Mesodermal cell (in vitro differentiated cells): ENCODE measurements around the gene ST3GAL4.

ENCODE experiments used
- H3K27ac ChIP-seq: 2 replicates; pipeline ENCODE4 v1.7.0; 2013; ENCODE audit warnings: mild to moderate bottlenecking, low read depth, low read length, moderate library complexity; ENCODE audit not compliant: severe bottlenecking
- H3K36me3 ChIP-seq: 2 replicates; pipeline ENCODE4 v1.7.1; 2013; ENCODE audit warnings: mild to moderate bottlenecking, low read length, moderate library complexity; ENCODE audit not compliant: control insufficient read depth, insufficient read depth
- H3K4me1 ChIP-seq: one replicate; pipeline ENCODE4 v1.7.1; 2013; ENCODE audit warnings: mild to moderate bottlenecking, low read length; ENCODE audit not compliant: insufficient read depth, control insufficient read depth, poor library complexity, severe bottlenecking
- H3K4me3 ChIP-seq: 2 replicates; pipeline ENCODE4 v1.7.0; 2013; ENCODE audit warnings: low read length, control low read depth, mild to moderate bottlenecking; ENCODE audit not compliant: insufficient read depth, poor library complexity, severe bottlenecking; ENCODE audit errors: extremely low read depth
- H3K9me3 ChIP-seq: 2 replicates; pipeline ENCODE4 v1.7.1; 2013; ENCODE audit warnings: mild to moderate bottlenecking, low read length, moderate library complexity; ENCODE audit not compliant: control insufficient read depth
- WGBS, 2 experiments: methylation state at CpG; one replicate each; pipeline ENCODE4 v1.1.5; 2013; ENCODE audit warnings: missing lambda C conversion rate in 2 of 2; ENCODE audit not compliant: insufficient coverage in 2 of 2; 5-methylcytosine and 5-hydroxymethylcytosine counted together

ST3GAL4 gene

GRCh38 chr11:126438691-126439090, 83.2 kb downstream of the ST3GAL4 start:
- Histone ChIP-seq H3K36me3 (no peaks in the 10 kb centered on the region), H3K9me3 (no peaks in the 10 kb centered on the region), H3K4me1 (peaks cover 20% of the 10 kb centered on the region), H3K4me3 (no peak overlapping the region), H3K27ac (no peak overlapping the region)
- 83 to 92% methylated on average over 2 to 3 of the region's 5 CpGs for WGBS, 2 experiments

DNA sequence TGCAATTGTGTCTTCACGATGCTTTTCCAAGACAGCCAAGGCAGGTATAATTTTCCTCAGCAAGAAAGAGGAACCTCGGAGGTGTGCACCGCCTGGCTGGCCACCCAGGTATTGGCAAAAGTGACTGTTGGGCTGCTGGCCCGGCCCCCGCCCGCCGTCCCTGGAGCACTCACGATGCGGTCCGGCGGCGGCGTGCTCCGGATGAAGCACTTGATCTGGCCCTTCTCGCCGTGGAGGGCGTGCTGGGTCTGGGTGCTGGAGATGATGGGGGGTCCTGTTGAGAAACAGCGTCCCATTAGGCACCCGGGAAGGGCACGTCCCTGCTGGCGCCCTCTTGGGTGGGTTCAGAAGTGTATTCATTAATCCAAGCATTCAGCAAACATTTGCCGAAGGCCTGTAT, 84.8 kb downstream of the ST3GAL4 start:
- no peaks in the 10 kb centered on the region for H3K9me3 ChIP-seq
- 90 to 92% methylated on average over 21 of the region's 22 CpGs for WGBS, 2 experiments
- H3K27ac ChIP-seq, result no peak overlapping the region
- no peaks in the 10 kb centered on the region for H3K36me3 ChIP-seq
- peaks cover 11% of the 10 kb centered on the region for H3K4me1 ChIP-seq
- no peak overlapping the region for H3K4me3 ChIP-seq

DNA sequence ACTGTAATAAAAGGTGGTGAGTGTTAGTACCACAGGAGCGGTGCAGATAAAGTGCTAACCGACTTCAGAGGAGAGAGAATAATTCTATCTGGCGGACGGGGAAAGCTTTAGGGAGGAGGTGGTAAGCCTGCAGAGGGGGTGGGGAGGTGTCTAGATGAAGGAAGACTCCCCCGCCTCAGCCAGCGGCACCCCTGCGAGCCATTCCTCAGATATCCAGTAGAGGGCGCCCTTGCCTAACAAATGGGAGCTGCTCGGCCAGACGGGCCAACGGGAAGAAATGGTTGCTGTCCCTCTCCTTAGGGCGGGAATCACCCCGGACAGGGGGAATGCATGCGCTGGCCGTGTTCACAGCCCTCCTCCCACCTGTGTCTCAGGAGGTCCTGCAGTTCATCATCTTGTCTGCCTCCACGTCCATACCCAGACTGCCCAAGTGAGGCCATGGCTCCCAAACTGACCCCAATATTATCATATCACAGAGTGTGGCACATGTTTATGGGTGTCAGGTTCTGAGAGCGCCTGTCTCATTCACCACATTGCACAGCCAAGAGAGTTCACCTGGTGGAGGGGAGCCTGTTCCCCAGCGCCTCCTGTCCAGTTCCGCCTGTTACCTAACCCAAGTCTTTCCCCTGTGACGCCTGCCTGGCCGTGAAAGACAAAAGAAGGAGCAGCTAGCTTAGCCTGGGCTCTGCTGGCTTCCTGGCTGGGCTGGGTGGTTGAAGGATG, 85.5 kb downstream of the ST3GAL4 start:
- H3K4me1 ChIP-seq, result peaks cover 8% of the 10 kb centered on the region
- 5 to 6% methylated on average over 13 to 15 of the region's 21 CpGs for WGBS, 2 experiments
- H3K27ac ChIP-seq, result no peak overlapping the region
- no peaks in the 10 kb centered on the region for H3K36me3 ChIP-seq
- no peaks in the 10 kb centered on the region for H3K9me3 ChIP-seq
- no peak overlapping the region for H3K4me3 ChIP-seq

- no peak overlapping the region for H3K27ac ChIP-seq
- 75 to 83% methylated on average over 12 to 13 of the region's 13 CpGs for WGBS, 2 experiments
- H3K4me3 ChIP-seq, result no peak overlapping the region
- H3K4me1 ChIP-seq, result peaks cover 8% of the 10 kb centered on the region
- H3K36me3 ChIP-seq, result no peaks in the 10 kb centered on the region
- no peaks in the 10 kb centered on the region for H3K9me3 ChIP-seq
Observed at GRCh38 chr11:126443120-126443519, 87.6 kb downstream of the ST3GAL4 start.

GRCh38 chr11:126444072-126444471, 88.6 kb downstream of the ST3GAL4 start:
- Histone ChIP-seq H3K36me3 (no peaks in the 10 kb centered on the region), H3K4me1 (peaks cover 8% of the 10 kb centered on the region), H3K4me3 (no peak overlapping the region), H3K9me3 (no peaks in the 10 kb centered on the region), H3K27ac (no peak overlapping the region)
- 85 to 94% methylated on average over 6 of the region's 7 CpGs for WGBS, 2 experiments

DNA sequence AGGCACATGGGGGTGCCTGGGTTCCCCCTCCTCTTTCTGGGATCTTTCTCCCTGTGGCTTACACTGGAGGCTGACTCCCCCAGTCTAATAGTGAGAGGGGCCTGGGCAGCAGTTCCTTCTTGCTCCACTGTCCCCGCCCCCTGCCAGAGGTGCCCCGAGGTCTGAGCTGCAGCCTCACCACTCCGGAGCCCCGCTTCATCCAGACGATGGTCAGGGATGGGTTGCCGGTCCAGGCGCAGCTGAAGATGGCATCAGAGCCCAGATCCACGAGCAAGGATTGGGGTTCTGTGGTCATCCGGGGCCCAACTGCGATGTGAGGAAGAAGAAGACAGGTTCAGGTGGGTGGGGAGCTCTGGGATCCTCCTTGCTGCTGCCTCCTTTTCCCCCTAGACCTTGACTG, 91.1 kb downstream of the ST3GAL4 start:
- Histone ChIP-seq H3K9me3 (no peaks in the 10 kb centered on the region), H3K36me3 (no peaks in the 10 kb centered on the region), H3K4me1 (no peaks in the 10 kb centered on the region), H3K27ac (no peak overlapping the region), H3K4me3 (no peak overlapping the region)
- WGBS, 2 experiments, result 86 to 94% methylated on average over 6 to 9 of the region's 10 CpGs

- WGBS, 2 experiments, result 81 to 87% methylated on average over 5 to 7 of the region's 7 CpGs
- Histone ChIP-seq H3K4me3 (no peak overlapping the region), H3K4me1 (no peaks in the 10 kb centered on the region), H3K36me3 (no peaks in the 10 kb centered on the region), H3K27ac (no peak overlapping the region), H3K9me3 (no peaks in the 10 kb centered on the region)
Observed at GRCh38 chr11:126450198-126450597, 94.7 kb downstream of the ST3GAL4 start.

GRCh38 chr11:126450806-126451205, 95.3 kb downstream of the ST3GAL4 start:
- Histone ChIP-seq H3K27ac (no peak overlapping the region), H3K9me3 (no peaks in the 10 kb centered on the region), H3K36me3 (no peaks in the 10 kb centered on the region), H3K4me3 (no peak overlapping the region), H3K4me1 (no peaks in the 10 kb centered on the region)
- WGBS, 2 experiments, result 91% methylated on average over 9 to 11 of the region's 11 CpGs

- Histone ChIP-seq H3K36me3 (no peaks in the 10 kb centered on the region), H3K4me1 (no peaks in the 10 kb centered on the region), H3K9me3 (no peaks in the 10 kb centered on the region), H3K4me3 (no peak overlapping the region), H3K27ac (no peak overlapping the region)
- WGBS, 2 experiments, result 91 to 93% methylated on average over 8 to 12 of the region's 15 CpGs
Observed at GRCh38 chr11:126451211-126451802, 95.8 kb downstream of the ST3GAL4 start.

DNA sequence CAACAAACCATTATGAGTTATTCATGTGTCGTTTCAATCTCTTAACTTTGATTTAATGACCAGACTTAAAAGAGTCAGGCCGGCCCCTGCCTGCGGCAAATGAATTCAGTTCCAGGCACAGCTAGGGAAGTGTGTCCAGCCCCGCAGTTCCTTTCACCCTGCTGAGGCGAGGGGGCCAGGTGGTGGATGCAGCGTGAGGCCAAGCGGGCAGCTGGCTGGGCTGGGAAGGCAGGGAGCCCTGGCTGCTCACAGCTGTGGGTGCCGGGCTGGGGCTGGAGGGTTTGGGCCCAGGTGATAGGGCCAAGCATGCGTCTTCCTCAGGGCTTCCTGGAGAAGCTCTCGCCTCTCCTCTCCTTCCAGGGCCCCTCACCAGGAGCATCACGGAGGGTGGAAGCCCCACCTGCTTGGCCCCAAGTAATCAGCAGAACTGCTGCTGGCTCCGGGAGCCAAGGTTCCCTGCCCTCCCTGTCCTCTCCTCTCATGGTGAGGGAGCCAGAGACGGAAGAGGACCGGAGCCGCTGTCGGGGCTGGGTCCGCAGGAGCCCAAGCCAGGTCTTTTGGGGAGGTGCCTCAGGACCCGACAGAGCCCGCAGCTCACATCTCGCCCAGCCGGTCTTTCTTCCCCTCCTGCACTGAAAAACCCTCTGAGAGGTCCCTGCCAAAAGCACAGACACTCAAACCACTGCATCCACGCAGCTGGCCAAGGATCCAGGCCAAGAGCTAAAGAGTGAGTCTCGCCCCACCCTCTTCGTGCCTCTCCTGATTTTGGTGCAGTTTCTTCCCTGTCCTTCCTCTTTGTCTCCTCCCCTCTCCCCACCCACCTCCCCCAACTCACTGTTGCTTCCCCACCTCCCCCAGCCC, 97.0 kb downstream of the ST3GAL4 start:
- H3K4me1 ChIP-seq, result no peaks in the 10 kb centered on the region
- H3K9me3 ChIP-seq, result no peaks in the 10 kb centered on the region
- H3K4me3 ChIP-seq, result no peak overlapping the region
- no peak overlapping the region for H3K27ac ChIP-seq
- no peaks in the 10 kb centered on the region for H3K36me3 ChIP-seq
- 69 to 89% methylated on average over 12 to 21 of the region's 24 CpGs for WGBS, 2 experiments
